Keratinocyte (primary cell): ENCODE data around the gene CNPPD1.

ENCODE experiments used
- CTCF ChIP-seq, 3 experiments: IDR thresholded peaks in 1 of 3; conservative IDR thresholded peaks in 1 of 3; optimal IDR thresholded peaks in 1 of 3; 2 replicates in 2 of 3; 3 replicates in 1 of 3; pipeline versions ENCODE3 to v1.5.1; 2011; ENCODE audit warnings: low read length in 3 of 3, mild to moderate bottlenecking in 3 of 3, moderate library complexity in 2 of 3, control low read depth in 1 of 3, inconsistent platforms in 1 of 3; ENCODE audit not compliant: insufficient read depth in 2 of 3; ENCODE audit errors: extremely low read depth in 1 of 3
- EZH2 ChIP-seq: IDR thresholded peaks from one replicate; pipeline ENCODE4 v1.6.1; 2012; ENCODE audit warnings: inconsistent platforms, mild to moderate bottlenecking, low read length, moderate library complexity

- TF ChIP-seq CTCF (optimal IDR thresholded peaks at IDR 0.05 in 1 of 3, IDR thresholded peaks at IDR 0.05 in 1 of 3, conservative IDR thresholded peaks at IDR 0.05 in 1 of 3; ENCODE audit: extremely low read depth in 1 of 3, insufficient read depth in 2 of 3, low read length in 3 of 3) (no peak), EZH2 (no peak)
Measured at GRCh38 chr2:219216535-219216915, 39.8 kb upstream of the CNPPD1 start.
